A549 (cell line): Measurements from ENCODE around the gene ROR1. TPM values are rescaled to one million over a fixed set of nuclear protein-coding genes. Genes with fewer than 3 reads are reported as not detected.

Experiments used
- ATAC-seq, 2 experiments: fragments of 200-7000 bp in 1 of 2; fragments of >200 bp in 1 of 2; cut with Nextera tagmentation in 1 of 2; cut with Tn5 transposase in 1 of 2; 3 replicates each; pipeline versions ENCODE4 v1.8.0 to v1.9.1; 2018 to 2020; ENCODE audit warnings: mild to moderate bottlenecking in 1 of 2, moderate library complexity in 1 of 2
- CTCF ChIA-PET: fragments of 300-600 bp; sonication (Branson Sonifier 250); formaldehyde crosslinking; extraction: SDS; loops from one replicate; lab custom pipeline; 2021; ENCODE audit warnings: antibody characterized with exemption, inconsistent platforms; lab: Yijun Ruan, JAX
- POLR2A ChIA-PET: fragments of 350-600 bp; formaldehyde crosslinking; extraction: SDS; loops from one replicate; lab custom pipeline; 2021; ENCODE audit warnings: antibody characterized with exemption, inconsistent platforms; lab: Yijun Ruan, JAX
- DNase-seq, 2 experiments: peaks; one replicate each; pipeline versions ENCODE4 v3.0.0 to v3.0.0-alpha.2; 2011 to 2016; ENCODE audit warnings: low read depth in 1 of 2, low spot score in 1 of 2
- FAIRE-seq: peaks from 2 replicates; lab custom pipeline; 2011; peaks lifted over from hg19 to GRCh38; lab: Jason Lieb, UNC
- H3K27ac ChIP-seq, 2 experiments: fragments of >200 bp; sonication (Bioruptor Twin); formaldehyde crosslinking; 3 replicates each; pipeline ENCODE4 v1.5.1; 2016 to 2017
- H3K4me1 ChIP-seq: fragments of >200 bp; sonication (Bioruptor Twin); formaldehyde crosslinking; 3 replicates; pipeline ENCODE4 v1.6.1; 2016
- H3K4me2 ChIP-seq: fragments of >200 bp; sonication (Bioruptor Twin); formaldehyde crosslinking; 3 replicates; pipeline ENCODE4 v1.6.1; 2016
- H3K4me3 ChIP-seq: fragments of >200 bp; sonication (Bioruptor Twin); formaldehyde crosslinking; 3 replicates; pipeline ENCODE4 v1.5.1; 2016
- H3K9me3 ChIP-seq: fragments of >200 bp; sonication (Bioruptor Twin); formaldehyde crosslinking; 3 replicates; pipeline ENCODE4 v1.6.1; 2016
- BHLHE40 ChIP-seq: IDR thresholded peaks from 2 replicates; pipeline ENCODE4 v1.6.1; 2012; ENCODE audit warnings: low read depth, low read length, inconsistent platforms
- EHMT2 ChIP-seq: fragments of 200-600 bp; sonication (generic); IDR thresholded peaks from 2 replicates; pipeline ENCODE4 v1.6.1; 2016; ENCODE audit warnings: antibody characterized with exemption, low read depth, mild to moderate bottlenecking, moderate library complexity
- EP300 ChIP-seq, 2 experiments: fragments of >200 bp; sonication (Bioruptor Twin); formaldehyde crosslinking; IDR thresholded peaks; 2 replicates in 1 of 2; 3 replicates in 1 of 2; pipeline ENCODE4 v1.6.1; 2016 to 2017
- GATA3 ChIP-seq: IDR thresholded peaks from 2 replicates; pipeline ENCODE4 v1.6.1; 2012; ENCODE audit warnings: borderline replicate concordance
- HDAC2 ChIP-seq: fragments of 200-600 bp; sonication (generic); IDR thresholded peaks from 2 replicates; pipeline ENCODE4 v1.6.1; 2016
- HOXA7 ChIP-seq: fragments of 250-450 bp; sonication (Bioruptor Pico); IDR thresholded peaks from 2 replicates; pipeline ENCODE4 v1.5.0; 2020; ENCODE audit warnings: mild to moderate bottlenecking, moderate library complexity
- JUN ChIP-seq, 2 experiments: fragments of >200 bp; sonication (Bioruptor Twin); formaldehyde crosslinking; IDR thresholded peaks; 2 replicates in 1 of 2; 3 replicates in 1 of 2; pipeline ENCODE4 v1.6.1; 2016 to 2017
- NFE2L2 ChIP-seq: fragments of 150-350 bp; conservative IDR thresholded peaks from 2 replicates; pipeline ENCODE4 v1.6.1; 2014; ENCODE audit warnings: low read length
- PHF8 ChIP-seq: fragments of 200-600 bp; sonication (generic); IDR thresholded peaks from 2 replicates; pipeline ENCODE4 v1.6.1; 2016; ENCODE audit warnings: low read depth, mild to moderate bottlenecking, antibody characterized with exemption, moderate library complexity, borderline replicate concordance
- POLR2AphosphoS2 ChIP-seq: conservative IDR thresholded peaks from 2 replicates; pipeline ENCODE4 v1.6.1; 2012; ENCODE audit warnings: low read length, improper control_type of control experiment, inconsistent platforms
- RARB ChIP-seq: fragments of 250-450 bp; sonication (Bioruptor Pico); IDR thresholded peaks from 2 replicates; pipeline ENCODE4 v1.8.0; 2021; ENCODE audit warnings: mild to moderate bottlenecking, moderate library complexity
- RCOR1 ChIP-seq: fragments of 150-350 bp; IDR thresholded peaks from 2 replicates; pipeline ENCODE4 v1.6.1; 2014; ENCODE audit warnings: antibody characterized with exemption, low read length, low read depth
- SMC3 ChIP-seq: fragments of >200 bp; sonication (Bioruptor Twin); formaldehyde crosslinking; IDR thresholded peaks from 3 replicates; pipeline ENCODE4 v1.6.1; 2018; ENCODE audit warnings: inconsistent platforms
- SREBF2 ChIP-seq: fragments of 450-650 bp; IDR thresholded peaks from 2 replicates; pipeline ENCODE4 v1.6.1; 2014; ENCODE audit warnings: mild to moderate bottlenecking, moderate library complexity
- ZC3H11A ChIP-seq: fragments of 450-650 bp; IDR thresholded peaks from 2 replicates; pipeline ENCODE4 v1.6.1; 2014; ENCODE audit warnings: antibody characterized with exemption, mild to moderate bottlenecking
- ZNF302 ChIP-seq: fragments of 250-450 bp; sonication (Bioruptor Pico); IDR thresholded peaks from 2 replicates; pipeline ENCODE4 v1.9.0; 2021; ENCODE audit warnings: inconsistent platforms, mild to moderate bottlenecking, moderate library complexity
- ZSCAN20 ChIP-seq: fragments of 250-450 bp; sonication (Bioruptor Pico); IDR thresholded peaks from 2 replicates; pipeline ENCODE4 v1.8.0; 2022; ENCODE audit warnings: mild to moderate bottlenecking, moderate library complexity
- WGBS: methylation state at CpG from one replicate; pipeline ENCODE4 v1.1.6; 2017; ENCODE audit errors: missing lambda C conversion rate; 5-methylcytosine and 5-hydroxymethylcytosine counted together
- polyA plus RNA-seq, 4 experiments: library from polyadenylated mRNA; depleted of rRNA in 3 of 4; stranded (reverse); fragments of >200 nt; fragmentation: RNase III in 1 of 4; extraction: RNeasy Plus Mini Kit Qiagen cat#74134 plus additional on column Dnase treatment in 1 of 4; gene quantifications; 2 replicates in 3 of 4; 3 replicates in 1 of 4; pipeline ENCODE4 v1.2.3, GENCODE V29; 2011 to 2017
- TF ChIP-seq, protein P1 (sequence below): IDR thresholded peaks from 2 replicates; pipeline ENCODE4 v1.6.1; 2012
- TF ChIP-seq, protein P2 (sequence below): fragments of 250-450 bp; sonication (Bioruptor Pico); IDR thresholded peaks from 2 replicates; pipeline ENCODE4 v1.5.0; 2021; ENCODE audit warnings: mild to moderate bottlenecking, moderate library complexity, borderline replicate concordance
- TF ChIP-seq, protein P3 (sequence below): fragments of >200 bp; sonication (Bioruptor Twin); formaldehyde crosslinking; IDR thresholded peaks from 3 replicates; pipeline ENCODE4 v1.5.1; 2016
- TF ChIP-seq, protein P4 (sequence below): IDR thresholded peaks from 2 replicates; pipeline ENCODE4 v1.6.1; 2012

The ROR1 gene
- polyA plus RNA-seq, 2 of the 4 experiments (the other 2 are of a cell fraction), result 6.5 to 19.0 TPM

DNA sequence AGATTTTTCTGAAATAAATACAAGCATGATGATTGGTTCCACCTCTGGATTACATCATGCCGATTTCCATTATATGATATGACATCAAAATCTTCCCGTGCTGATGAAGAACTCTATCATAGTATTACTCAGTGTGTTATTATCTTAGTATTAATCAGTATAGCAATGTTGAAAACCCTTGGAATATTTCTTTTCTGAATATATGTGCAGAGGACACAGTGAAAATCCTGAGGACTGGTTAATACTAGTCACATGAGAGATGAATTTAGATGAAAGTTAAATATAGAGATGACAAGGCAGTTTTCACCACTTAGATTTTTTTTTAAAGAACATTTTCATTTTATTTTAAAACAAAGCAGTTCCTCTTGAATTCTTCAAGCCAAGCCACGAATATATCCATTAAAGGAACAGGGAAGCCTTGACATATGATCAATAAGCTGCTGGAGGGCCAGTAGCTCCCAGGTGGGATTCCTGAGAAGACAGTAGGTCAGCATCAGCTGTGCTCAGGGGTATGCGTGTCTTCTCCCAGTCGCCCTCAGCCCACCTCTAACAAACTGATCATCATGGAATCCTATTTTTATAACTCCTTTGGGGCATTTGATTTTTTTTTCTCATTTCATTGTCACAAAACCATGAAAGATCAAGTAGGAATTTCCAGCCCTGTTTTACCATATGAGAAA is 373.4 kb downstream of the ROR1 start:
- Histone ChIP-seq H3K4me3 (no peak overlapping the region), H3K27ac (no peak overlapping the region), H3K9me3 (no peaks in the 10 kb centered on the region)
- FAIRE-seq (no peak), ATAC-seq (no peak), DNase-seq (no peak)
- ChIA-PET CTCF (interaction anchor here (1.6 kb wide), 1 partner anchor 10 kb away, joined by 8 read pairs; no protein-coding TSS in a partner anchor), POLR2A (no interaction called here)
- WGBS, result 89% methylated on average over 5 of the region's 5 CpGs
- TF ChIP-seq NFE2L2 (no peak), ZSCAN20 (CRISPR knock-in tag) (no peak), RCOR1 (no peak), SMC3 (no peak), GATA3 (no peak), POLR2AphosphoS2 (no peak), HDAC2 (no peak)
- TF ChIP-seq, protein P1, sequence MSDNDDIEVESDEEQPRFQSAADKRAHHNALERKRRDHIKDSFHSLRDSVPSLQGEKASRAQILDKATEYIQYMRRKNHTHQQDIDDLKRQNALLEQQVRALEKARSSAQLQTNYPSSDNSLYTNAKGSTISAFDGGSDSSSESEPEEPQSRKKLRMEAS, result no peak
- TF ChIP-seq, protein P2, sequence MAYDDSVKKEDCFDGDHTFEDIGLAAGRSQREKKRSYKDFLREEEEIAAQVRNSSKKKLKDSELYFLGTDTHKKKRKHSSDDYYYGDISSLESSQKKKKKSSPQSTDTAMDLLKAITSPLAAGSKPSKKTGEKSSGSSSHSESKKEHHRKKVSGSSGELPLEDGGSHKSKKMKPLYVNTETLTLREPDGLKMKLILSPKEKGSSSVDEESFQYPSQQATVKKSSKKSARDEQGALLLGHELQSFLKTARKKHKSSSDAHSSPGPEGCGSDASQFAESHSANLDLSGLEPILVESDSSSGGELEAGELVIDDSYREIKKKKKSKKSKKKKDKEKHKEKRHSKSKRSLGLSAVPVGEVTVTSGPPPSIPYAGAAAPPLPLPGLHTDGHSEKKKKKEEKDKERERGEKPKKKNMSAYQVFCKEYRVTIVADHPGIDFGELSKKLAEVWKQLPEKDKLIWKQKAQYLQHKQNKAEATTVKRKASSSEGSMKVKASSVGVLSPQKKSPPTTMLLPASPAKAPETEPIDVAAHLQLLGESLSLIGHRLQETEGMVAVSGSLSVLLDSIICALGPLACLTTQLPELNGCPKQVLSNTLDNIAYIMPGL (CRISPR knock-in tag), result no peak
- TF ChIP-seq, all 56 proteins: peak for 0
- Histone ChIP-seq H3K4me2 (no peak overlapping the region), H3K4me1 (no peaks in the 10 kb centered on the region)

DNA sequence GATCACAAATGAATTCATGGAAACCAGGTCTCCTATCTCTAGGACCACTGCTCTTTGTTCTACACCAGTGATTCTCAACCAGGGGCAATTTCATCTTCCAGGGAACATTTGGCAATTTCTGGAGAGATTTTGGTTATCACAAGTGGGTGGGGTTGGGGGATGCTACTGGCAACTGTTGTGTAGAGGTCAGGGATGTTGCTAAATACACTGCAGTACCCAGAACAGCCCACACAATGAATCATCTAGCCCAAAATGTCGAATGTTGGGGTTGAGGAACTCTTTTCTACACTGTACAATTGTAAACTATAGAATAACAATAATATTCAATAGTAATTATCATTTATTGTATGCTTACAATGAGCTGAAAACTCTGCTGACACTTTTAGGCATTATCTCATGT is 373.9 kb downstream of the ROR1 start:
- Histone ChIP-seq H3K27ac (no peak overlapping the region), H3K9me3 (no peaks in the 10 kb centered on the region), H3K4me2 (no peak overlapping the region), H3K4me1 (no peaks in the 10 kb centered on the region), H3K4me3 (no peak overlapping the region)
- TF ChIP-seq SREBF2 (no peak), JUN (IDR thresholded peaks at IDR 0.05) (no peak), EHMT2 (no peak), HOXA7 (no peak), RCOR1 (no peak), PHF8 (no peak), ZC3H11A (no peak), SMC3 (no peak), EP300 (IDR thresholded peaks at IDR 0.05) (no peak), ZNF302 (no peak), RARB (no peak), NFE2L2 (no peak), BHLHE40 (no peak)
- TF ChIP-seq, protein P3, sequence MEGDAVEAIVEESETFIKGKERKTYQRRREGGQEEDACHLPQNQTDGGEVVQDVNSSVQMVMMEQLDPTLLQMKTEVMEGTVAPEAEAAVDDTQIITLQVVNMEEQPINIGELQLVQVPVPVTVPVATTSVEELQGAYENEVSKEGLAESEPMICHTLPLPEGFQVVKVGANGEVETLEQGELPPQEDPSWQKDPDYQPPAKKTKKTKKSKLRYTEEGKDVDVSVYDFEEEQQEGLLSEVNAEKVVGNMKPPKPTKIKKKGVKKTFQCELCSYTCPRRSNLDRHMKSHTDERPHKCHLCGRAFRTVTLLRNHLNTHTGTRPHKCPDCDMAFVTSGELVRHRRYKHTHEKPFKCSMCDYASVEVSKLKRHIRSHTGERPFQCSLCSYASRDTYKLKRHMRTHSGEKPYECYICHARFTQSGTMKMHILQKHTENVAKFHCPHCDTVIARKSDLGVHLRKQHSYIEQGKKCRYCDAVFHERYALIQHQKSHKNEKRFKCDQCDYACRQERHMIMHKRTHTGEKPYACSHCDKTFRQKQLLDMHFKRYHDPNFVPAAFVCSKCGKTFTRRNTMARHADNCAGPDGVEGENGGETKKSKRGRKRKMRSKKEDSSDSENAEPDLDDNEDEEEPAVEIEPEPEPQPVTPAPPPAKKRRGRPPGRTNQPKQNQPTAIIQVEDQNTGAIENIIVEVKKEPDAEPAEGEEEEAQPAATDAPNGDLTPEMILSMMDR, result no peak
- TF ChIP-seq, protein P4, sequence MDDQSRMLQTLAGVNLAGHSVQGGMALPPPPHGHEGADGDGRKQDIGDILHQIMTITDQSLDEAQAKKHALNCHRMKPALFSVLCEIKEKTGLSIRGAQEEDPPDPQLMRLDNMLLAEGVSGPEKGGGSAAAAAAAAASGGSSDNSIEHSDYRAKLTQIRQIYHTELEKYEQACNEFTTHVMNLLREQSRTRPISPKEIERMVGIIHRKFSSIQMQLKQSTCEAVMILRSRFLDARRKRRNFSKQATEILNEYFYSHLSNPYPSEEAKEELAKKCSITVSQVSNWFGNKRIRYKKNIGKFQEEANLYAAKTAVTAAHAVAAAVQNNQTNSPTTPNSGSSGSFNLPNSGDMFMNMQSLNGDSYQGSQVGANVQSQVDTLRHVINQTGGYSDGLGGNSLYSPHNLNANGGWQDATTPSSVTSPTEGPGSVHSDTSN, result no peak
- WGBS, result 64% methylated on average over 1 of the region's 1 CpG
- CTCF ChIA-PET, result interaction anchor here (0.6 kb wide), 1 partner anchor 8 kb away, joined by 4 read pairs; no protein-coding TSS in a partner anchor
- ATAC-seq (no peak), DNase-seq (no peak), FAIRE-seq (no peak)
- POLR2A ChIA-PET, result no interaction called here
